AG09319 (cell line): ENCODE results near the gene PCDHGB6.
"Not testable (repeated sequence)": the region's sequence is repeated elsewhere in the genome, so short reads cannot be mapped to it uniquely, and the experiment has no call there.

Source experiments
- DNase-seq: peaks from one replicate; pipeline ENCODE4 v3.0.0-alpha.2; 2010; ENCODE audit warnings: low read depth; ENCODE audit errors: extremely low read depth
- TF ChIP-seq, protein P1 (sequence below): IDR thresholded peaks from 2 replicates; pipeline ENCODE4 v1.5.1; 2011; ENCODE audit warnings: low read depth, mild to moderate bottlenecking, inconsistent platforms, low read length, moderate library complexity

Gene PCDHGB6

DNA sequence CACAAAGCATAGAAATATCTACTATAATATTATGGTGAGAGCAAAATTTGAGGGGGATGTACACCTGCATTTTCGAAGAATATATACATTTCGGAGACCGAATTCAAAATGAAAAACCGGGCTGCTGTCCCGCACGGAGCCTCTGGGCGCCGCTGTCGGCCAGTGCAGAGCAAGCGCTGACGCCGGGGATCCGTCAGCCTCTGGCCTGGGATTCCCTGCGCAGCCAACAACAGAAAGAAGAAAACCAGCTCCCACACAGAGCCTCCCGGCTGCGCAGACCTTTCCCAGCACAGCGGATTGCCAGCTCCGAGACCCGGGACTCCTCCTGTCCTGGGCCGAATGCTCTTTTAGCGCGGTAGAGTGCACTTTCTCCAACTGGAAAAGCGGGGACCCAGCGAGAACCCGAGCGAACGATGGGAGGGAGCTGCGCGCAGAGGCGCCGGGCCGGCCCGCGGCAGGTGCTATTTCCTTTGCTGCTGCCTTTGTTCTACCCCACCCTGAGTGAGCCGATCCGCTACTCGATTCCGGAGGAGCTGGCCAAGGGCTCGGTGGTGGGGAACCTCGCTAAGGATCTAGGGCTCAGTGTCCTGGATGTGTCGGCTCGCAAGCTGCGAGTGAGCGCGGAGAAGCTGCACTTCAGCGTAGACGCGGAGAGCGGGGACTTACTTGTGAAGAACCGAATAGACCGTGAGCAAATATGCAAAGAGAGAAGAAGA is at the start of gene PCDHGB6:
Gene PCDHGB6 (plus strand): TSS at position 232 of the 716 bp plus-strand sequence. CDS start 182 bp downstream, at position 414.
- DNase-seq = not testable (repeated sequence)

DNA sequence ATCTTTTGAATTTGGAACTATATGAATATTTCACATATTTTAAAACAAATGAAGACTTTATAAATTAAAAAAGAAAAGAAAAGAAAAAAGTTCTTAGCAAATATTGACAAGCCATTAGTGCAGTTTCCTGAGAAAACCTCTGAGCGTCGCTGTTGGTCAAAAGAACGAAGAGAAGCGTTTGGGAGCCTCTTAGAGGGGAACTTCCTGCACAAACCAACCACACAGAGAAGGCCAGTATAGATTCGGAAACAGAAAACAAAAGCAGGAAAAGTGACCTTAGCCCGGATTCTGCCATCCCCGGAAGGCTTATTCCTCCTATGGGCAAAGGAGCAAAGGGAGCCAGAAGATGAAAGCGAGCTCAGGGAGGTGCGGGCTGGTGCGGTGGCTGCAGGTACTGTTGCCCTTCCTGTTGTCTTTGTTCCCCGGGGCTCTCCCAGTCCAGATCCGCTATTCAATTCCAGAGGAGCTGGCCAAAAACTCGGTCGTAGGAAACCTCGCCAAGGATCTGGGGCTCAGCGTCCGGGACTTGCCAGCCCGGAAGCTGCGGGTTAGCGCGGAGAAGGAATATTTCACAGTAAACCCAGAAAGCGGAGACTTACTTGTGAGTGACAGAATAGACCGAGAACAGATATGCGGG is 47.9 kb upstream of the PCDHGB6 start, which contains the start of gene PCDHGB2:
Gene PCDHGB2 (plus strand): TSS at position 205 of the 637 bp plus-strand sequence. CDS start 142 bp downstream, at position 347.
- DNase-seq = no peak
- TF ChIP-seq, protein P1, sequence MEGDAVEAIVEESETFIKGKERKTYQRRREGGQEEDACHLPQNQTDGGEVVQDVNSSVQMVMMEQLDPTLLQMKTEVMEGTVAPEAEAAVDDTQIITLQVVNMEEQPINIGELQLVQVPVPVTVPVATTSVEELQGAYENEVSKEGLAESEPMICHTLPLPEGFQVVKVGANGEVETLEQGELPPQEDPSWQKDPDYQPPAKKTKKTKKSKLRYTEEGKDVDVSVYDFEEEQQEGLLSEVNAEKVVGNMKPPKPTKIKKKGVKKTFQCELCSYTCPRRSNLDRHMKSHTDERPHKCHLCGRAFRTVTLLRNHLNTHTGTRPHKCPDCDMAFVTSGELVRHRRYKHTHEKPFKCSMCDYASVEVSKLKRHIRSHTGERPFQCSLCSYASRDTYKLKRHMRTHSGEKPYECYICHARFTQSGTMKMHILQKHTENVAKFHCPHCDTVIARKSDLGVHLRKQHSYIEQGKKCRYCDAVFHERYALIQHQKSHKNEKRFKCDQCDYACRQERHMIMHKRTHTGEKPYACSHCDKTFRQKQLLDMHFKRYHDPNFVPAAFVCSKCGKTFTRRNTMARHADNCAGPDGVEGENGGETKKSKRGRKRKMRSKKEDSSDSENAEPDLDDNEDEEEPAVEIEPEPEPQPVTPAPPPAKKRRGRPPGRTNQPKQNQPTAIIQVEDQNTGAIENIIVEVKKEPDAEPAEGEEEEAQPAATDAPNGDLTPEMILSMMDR = peak; percentile 29

More for the DNA sequence above, at the start of gene PCDHGB6:
- TF ChIP-seq, protein P1 = peak; percentile 53

- TF ChIP-seq, protein P1 = no peak
- DNase-seq = no peak
These were observed 47.1 kb upstream of the PCDHGB6 start for GRCh38 chr5:141360685-141361084.

DNA sequence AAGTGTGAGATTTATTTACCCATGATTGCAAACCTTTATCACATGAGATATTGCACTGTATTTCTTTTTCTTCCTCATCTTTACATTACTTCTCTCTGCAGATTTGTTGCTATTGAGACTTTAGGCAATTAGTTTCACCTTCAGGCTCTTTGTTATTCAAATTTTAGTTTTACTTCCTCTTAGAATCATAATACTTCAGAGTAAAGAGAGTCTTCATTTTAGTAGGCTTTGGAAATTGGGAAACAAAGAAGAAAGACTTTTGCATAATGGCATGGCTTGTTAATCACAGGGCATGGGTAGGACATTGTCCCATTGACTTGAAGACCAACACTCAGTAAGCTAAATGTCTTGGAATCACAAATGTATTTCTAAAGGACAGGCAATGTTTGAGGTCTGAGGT is 45.1 kb upstream of the PCDHGB6 start:
- TF ChIP-seq, protein P1 = no peak
- DNase-seq = no peak

DNA sequence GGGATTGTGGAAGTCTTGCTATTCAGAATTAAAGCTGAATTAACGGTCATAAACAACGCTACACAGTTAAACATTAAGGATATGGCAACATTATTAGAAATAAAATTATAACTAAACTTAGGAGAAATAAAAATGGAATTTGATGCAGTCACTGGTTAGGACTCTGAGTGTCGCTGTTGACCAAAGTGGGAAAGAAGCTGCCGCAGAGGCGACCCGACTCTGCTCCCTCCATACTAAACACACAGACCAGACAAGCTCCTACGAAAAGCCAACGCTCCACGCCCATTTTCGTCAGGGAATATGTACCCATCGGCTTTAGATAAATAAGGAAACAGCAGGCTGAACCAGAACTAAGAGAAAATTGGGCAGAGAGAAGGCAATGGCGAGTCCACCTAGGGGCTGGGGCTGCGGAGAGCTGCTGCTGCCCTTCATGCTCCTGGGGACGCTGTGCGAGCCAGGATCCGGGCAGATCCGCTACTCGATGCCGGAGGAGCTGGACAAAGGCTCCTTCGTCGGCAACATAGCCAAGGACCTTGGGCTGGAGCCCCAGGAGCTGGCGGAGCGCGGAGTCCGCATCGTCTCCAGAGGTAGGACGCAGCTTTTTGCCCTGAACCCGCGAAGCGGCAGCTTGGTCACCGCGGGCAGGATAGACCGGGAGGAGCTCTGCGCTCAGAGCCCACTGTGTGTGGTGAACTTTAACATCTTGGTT is 43.7 kb upstream of the PCDHGB6 start, which contains the start of gene PCDHGA5:
Gene PCDHGA5 (plus strand): TSS at position 211 of the 709 bp plus-strand sequence. CDS start 169 bp downstream, at position 380.
- no peak for DNase-seq
- TF ChIP-seq, protein P1 = no peak; the same call in 1 of the 2 replicates

GRCh38 chr5:141366016-141366896 is 41.6 kb upstream of the PCDHGB6 start:
- TF ChIP-seq, protein P1 = no peak

More at GRCh38 chr5:141366016-141366896, 41.6 kb upstream of the PCDHGB6 start:
- no peak for DNase-seq
